Neural cell (in vitro differentiated cells): Measurements from ENCODE around the gene ZNHIT3. TPM values are rescaled to one million over a fixed set of nuclear protein-coding genes. Genes with fewer than 3 reads are reported as not detected.

Experiments used
- H2AFZ ChIP-seq: fragments of 200-600, 300-800 bp; sonication (generic), shearing (Covaris generic); 2 replicates; pipeline ENCODE4 v1.6.0; 2014; ENCODE audit warnings: low read depth, mild to moderate bottlenecking, antibody characterized with exemption, low read length, moderate library complexity
- H3F3A ChIP-seq: fragments of 200-600 bp; shearing (Covaris generic); 2 replicates; pipeline ENCODE4 v1.6.1; 2016; ENCODE audit warnings: mild to moderate bottlenecking, moderate library complexity, mixed read lengths, antibody characterized with exemption, low read length; ENCODE audit not compliant: insufficient read depth, poor library complexity, severe bottlenecking
- H3K27ac ChIP-seq: fragments of 200-600, 300-800 bp; sonication (generic), shearing (Covaris generic); 2 replicates; pipeline ENCODE4 v1.5.1; 2014; ENCODE audit warnings: mild to moderate bottlenecking, low read length, moderate library complexity
- H3K27me3 ChIP-seq: fragments of 300-800, 200-600 bp; sonication (generic), shearing (Covaris generic); 2 replicates; pipeline ENCODE4 v1.6.0; 2014; ENCODE audit warnings: mild to moderate bottlenecking, low read depth, low read length, moderate library complexity; ENCODE audit not compliant: insufficient read depth
- H3K36me3 ChIP-seq: fragments of 300-800, 200-600 bp; sonication (generic), shearing (Covaris generic); 2 replicates; pipeline ENCODE4 v1.5.1; 2014; ENCODE audit warnings: mild to moderate bottlenecking, antibody characterized with exemption, low read length, moderate library complexity; ENCODE audit not compliant: insufficient read depth
- H3K4me2 ChIP-seq: fragments of 300-800, 200-600 bp; sonication (generic), shearing (Covaris generic); 2 replicates; pipeline ENCODE4 v1.6.0; 2014; ENCODE audit warnings: mild to moderate bottlenecking, low read length
- H3K4me3 ChIP-seq: fragments of 300-800, 200-600 bp; sonication (generic), shearing (Covaris generic); 2 replicates; pipeline ENCODE4 v1.5.1; 2014; ENCODE audit warnings: mild to moderate bottlenecking, low read length, moderate library complexity
- H3K79me2 ChIP-seq: fragments of 200-600 bp; shearing (Covaris generic); replicated peaks from 2 replicates; pipeline ENCODE4 v1.6.0; 2014; ENCODE audit warnings: mild to moderate bottlenecking, low read length, moderate library complexity; ENCODE audit not compliant: insufficient read depth
- H3K9ac ChIP-seq: fragments of 300-800, 200-600 bp; sonication (generic), shearing (Covaris generic); 2 replicates; pipeline ENCODE4 v1.6.1; 2016; ENCODE audit warnings: mild to moderate bottlenecking, low read length, mixed read lengths
- H3K9me2 ChIP-seq: fragments of 200-600 bp; shearing (Covaris generic); 2 replicates; pipeline ENCODE4 v1.6.1; 2016; ENCODE audit warnings: mild to moderate bottlenecking, low read length, mixed read lengths; ENCODE audit not compliant: insufficient read depth
- H3K9me3 ChIP-seq: fragments of 200-600, 300-800 bp; sonication (generic), shearing (Covaris generic); 2 replicates; pipeline ENCODE4 v1.6.1; 2016; ENCODE audit warnings: mild to moderate bottlenecking, mixed run types, low read length, moderate library complexity, mixed read lengths
- H4K20me1 ChIP-seq: fragments of 200-600 bp; shearing (Covaris generic); 2 replicates; pipeline ENCODE4 v1.6.1; 2016; ENCODE audit warnings: mild to moderate bottlenecking, mixed run types; ENCODE audit not compliant: insufficient read depth
- EP300 ChIP-seq: fragments of 450-650 bp; conservative IDR thresholded peaks from 2 replicates; pipeline ENCODE4 v1.6.1; 2014; ENCODE audit warnings: antibody characterized with exemption, mild to moderate bottlenecking, moderate library complexity; ENCODE audit not compliant: poor library complexity, severe bottlenecking
- EZH2 ChIP-seq: fragments of 200-600, 300-800 bp; shearing (Covaris generic), sonication (generic); IDR thresholded peaks from 2 replicates; pipeline ENCODE4 v1.6.1; 2014; ENCODE audit warnings: antibody characterized with exemption, low read length, borderline replicate concordance, mild to moderate bottlenecking; ENCODE audit not compliant: insufficient read depth, poor library complexity, severe bottlenecking
- MXI1 ChIP-seq: fragments of 450-650 bp; conservative IDR thresholded peaks from 2 replicates; pipeline ENCODE4 v1.6.1; 2014; ENCODE audit warnings: antibody characterized with exemption, mild to moderate bottlenecking; ENCODE audit not compliant: poor library complexity, severe bottlenecking
- POLR2AphosphoS5 ChIP-seq: IDR thresholded peaks from 2 replicates; pipeline ENCODE4 v1.6.1; 2012
- RAD21 ChIP-seq: fragments of 450-650 bp; conservative IDR thresholded peaks from 2 replicates; pipeline ENCODE4 v1.6.1; 2014; ENCODE audit warnings: antibody characterized with exemption, mild to moderate bottlenecking, moderate library complexity
- SMC3 ChIP-seq: fragments of 450-650 bp; conservative IDR thresholded peaks from 2 replicates; pipeline ENCODE4 v1.6.1; 2014; ENCODE audit warnings: antibody characterized with exemption, mild to moderate bottlenecking, moderate library complexity; ENCODE audit not compliant: poor library complexity
- TAF1 ChIP-seq: IDR thresholded peaks from 2 replicates; pipeline ENCODE4 v1.6.1; 2012; ENCODE audit warnings: low read depth
- polyA plus RNA-seq: library from polyadenylated mRNA; depleted of rRNA; stranded (reverse); fragments of >200 nt; gene quantifications from 2 replicates; pipeline ENCODE4 v1.2.3, GENCODE V29; 2014
- TF ChIP-seq, protein P1 (sequence below): fragments of 450-650 bp; IDR thresholded peaks from 2 replicates; pipeline ENCODE4 v1.5.1; 2014; ENCODE audit warnings: antibody characterized with exemption, mild to moderate bottlenecking, moderate library complexity; ENCODE audit not compliant: poor library complexity, severe bottlenecking
- TF ChIP-seq, protein P2 (sequence below): IDR thresholded peaks from 2 replicates; pipeline ENCODE4 v1.6.1; 2012; ENCODE audit warnings: borderline replicate concordance

Gene ZNHIT3
- polyA plus RNA-seq, 1 donor from 2014 or later = 226 TPM

DNA sequence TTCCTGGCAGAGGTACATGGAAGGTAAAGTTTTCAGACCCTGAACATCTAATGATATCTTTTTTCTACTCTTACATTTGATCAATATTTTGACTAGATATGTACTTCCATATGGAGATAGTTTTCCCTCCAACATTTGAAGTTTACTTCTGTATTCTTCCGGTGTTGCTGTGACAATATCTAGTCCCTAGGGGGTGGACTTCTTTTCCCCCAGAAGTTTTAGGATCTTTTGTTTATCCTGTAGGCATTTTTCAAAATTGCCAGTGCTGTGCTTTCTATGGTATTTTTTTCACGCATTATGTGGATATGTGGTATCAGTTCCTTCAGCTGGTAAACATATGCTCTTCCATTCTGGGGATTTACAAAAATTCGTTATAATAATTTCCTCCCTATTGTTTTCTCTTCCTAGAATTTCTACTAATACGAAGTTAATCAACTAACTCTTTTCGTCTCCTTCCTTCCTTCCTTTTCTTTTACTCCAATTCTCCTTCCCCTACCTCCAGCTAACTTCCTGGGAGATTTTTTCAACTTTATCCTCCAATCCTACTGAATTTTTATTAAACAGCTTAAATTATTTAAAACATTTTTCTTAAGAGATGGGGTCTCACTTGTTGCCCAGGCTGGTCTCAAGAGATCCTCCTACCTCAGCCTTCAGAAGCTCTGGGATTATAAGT lies 26.1 kb upstream of the ZNHIT3 start:
- H4K20me1 ChIP-seq = no peaks in the 10 kb centered on the region
- H2AFZ ChIP-seq = no peak overlapping the region
- no peak overlapping the region for H3K9ac ChIP-seq
- no peak overlapping the region for H3K4me3 ChIP-seq
- H3K4me2 ChIP-seq = no peak overlapping the region
- no peaks in the 10 kb centered on the region for H3F3A ChIP-seq
- H3K9me2 ChIP-seq = no peaks in the 10 kb centered on the region
- H3K79me2 ChIP-seq = no peaks in the 10 kb centered on the region
- no peak for TF ChIP-seq EP300
- TF ChIP-seq RAD21 = no peak
- no peak for TF ChIP-seq EZH2
- TF ChIP-seq SMC3 = no peak
- no peak for TF ChIP-seq TAF1
- TF ChIP-seq, protein P1, sequence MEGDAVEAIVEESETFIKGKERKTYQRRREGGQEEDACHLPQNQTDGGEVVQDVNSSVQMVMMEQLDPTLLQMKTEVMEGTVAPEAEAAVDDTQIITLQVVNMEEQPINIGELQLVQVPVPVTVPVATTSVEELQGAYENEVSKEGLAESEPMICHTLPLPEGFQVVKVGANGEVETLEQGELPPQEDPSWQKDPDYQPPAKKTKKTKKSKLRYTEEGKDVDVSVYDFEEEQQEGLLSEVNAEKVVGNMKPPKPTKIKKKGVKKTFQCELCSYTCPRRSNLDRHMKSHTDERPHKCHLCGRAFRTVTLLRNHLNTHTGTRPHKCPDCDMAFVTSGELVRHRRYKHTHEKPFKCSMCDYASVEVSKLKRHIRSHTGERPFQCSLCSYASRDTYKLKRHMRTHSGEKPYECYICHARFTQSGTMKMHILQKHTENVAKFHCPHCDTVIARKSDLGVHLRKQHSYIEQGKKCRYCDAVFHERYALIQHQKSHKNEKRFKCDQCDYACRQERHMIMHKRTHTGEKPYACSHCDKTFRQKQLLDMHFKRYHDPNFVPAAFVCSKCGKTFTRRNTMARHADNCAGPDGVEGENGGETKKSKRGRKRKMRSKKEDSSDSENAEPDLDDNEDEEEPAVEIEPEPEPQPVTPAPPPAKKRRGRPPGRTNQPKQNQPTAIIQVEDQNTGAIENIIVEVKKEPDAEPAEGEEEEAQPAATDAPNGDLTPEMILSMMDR = no peak
- TF ChIP-seq, protein P2, sequence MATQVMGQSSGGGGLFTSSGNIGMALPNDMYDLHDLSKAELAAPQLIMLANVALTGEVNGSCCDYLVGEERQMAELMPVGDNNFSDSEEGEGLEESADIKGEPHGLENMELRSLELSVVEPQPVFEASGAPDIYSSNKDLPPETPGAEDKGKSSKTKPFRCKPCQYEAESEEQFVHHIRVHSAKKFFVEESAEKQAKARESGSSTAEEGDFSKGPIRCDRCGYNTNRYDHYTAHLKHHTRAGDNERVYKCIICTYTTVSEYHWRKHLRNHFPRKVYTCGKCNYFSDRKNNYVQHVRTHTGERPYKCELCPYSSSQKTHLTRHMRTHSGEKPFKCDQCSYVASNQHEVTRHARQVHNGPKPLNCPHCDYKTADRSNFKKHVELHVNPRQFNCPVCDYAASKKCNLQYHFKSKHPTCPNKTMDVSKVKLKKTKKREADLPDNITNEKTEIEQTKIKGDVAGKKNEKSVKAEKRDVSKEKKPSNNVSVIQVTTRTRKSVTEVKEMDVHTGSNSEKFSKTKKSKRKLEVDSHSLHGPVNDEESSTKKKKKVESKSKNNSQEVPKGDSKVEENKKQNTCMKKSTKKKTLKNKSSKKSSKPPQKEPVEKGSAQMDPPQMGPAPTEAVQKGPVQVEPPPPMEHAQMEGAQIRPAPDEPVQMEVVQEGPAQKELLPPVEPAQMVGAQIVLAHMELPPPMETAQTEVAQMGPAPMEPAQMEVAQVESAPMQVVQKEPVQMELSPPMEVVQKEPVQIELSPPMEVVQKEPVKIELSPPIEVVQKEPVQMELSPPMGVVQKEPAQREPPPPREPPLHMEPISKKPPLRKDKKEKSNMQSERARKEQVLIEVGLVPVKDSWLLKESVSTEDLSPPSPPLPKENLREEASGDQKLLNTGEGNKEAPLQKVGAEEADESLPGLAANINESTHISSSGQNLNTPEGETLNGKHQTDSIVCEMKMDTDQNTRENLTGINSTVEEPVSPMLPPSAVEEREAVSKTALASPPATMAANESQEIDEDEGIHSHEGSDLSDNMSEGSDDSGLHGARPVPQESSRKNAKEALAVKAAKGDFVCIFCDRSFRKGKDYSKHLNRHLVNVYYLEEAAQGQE = no peak
- no peak for TF ChIP-seq POLR2AphosphoS5
- TF ChIP-seq MXI1 = no peak
- H3K27me3 ChIP-seq = peaks cover 27% of the 10 kb centered on the region
- no peak overlapping the region for H3K27ac ChIP-seq
- no peaks in the 10 kb centered on the region for H3K9me3 ChIP-seq
- H3K36me3 ChIP-seq = no peaks in the 10 kb centered on the region

DNA sequence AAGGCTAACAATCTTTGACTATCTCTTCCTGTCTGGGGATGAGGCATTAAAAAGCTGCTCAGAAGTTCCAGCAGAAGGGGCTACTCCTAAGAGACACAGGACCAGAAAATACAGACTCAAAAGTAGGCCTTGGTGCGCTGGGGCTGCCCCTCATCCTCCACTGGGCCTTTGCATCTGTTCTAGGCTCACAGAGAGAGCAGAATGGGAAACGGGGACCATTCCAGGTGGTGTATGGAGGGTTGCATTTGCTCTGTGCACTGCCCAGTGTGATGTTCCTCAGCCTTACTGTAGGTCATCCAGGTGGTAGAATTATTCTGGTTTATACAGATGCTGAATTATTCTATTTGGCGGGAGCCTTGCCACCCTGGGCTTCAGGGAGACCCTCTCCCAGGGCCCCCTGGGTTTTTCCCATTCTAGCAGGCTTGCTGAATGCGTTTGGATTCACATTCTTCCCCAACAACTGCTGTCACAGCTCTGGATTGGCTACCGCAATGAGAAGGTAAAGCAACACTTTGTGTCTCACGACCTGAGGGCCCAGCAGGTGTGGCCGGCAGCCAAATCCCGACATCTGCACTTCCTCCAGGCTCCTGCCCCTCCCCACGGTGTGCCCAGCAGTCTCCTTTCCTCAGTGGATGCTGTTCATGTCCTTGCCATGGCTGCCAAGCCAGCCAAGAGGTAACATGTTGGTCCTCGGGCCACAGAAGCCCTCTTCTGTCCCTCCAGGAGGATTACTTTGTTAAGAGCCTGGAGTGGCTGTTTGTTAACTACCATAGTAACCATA lies 25.0 kb upstream of the ZNHIT3 start:
- Histone ChIP-seq H3K9me2 (no peaks in the 10 kb centered on the region), H3K27me3 (peaks cover 32% of the 10 kb centered on the region), H3F3A (no peaks in the 10 kb centered on the region), H3K79me2 (no peaks in the 10 kb centered on the region), H3K4me3 (no peak overlapping the region), H3K36me3 (no peaks in the 10 kb centered on the region), H2AFZ (no peak overlapping the region), H3K4me2 (no peak overlapping the region), H3K9ac (no peak overlapping the region), H3K27ac (no peak overlapping the region), H3K9me3 (no peaks in the 10 kb centered on the region), H4K20me1 (no peaks in the 10 kb centered on the region)
- TF ChIP-seq SMC3 = no peak
- no peak for TF ChIP-seq MXI1
- no peak for TF ChIP-seq EP300
- TF ChIP-seq TAF1 = no peak
- TF ChIP-seq, protein P1 = no peak
- no peak for TF ChIP-seq RAD21
- no peak for TF ChIP-seq POLR2AphosphoS5
- TF ChIP-seq, protein P2 = no peak
- TF ChIP-seq EZH2 = no peak
